ENCODE measurements around the gene CELSR1. TPM values are rescaled to one million over a fixed set of nuclear protein-coding genes. Genes with fewer than 3 reads are reported as not detected.

The CELSR1 gene
- total and polyA plus RNA-seq, 9 donors = 0.63 to 25.2 (median 2.9) TPM

GRCh38 chr22:46376908-46377524, 160.4 kb downstream of the CELSR1 start:
- WGBS, 3 donors = 92 to 93% (median 92%) methylated on average over 19 of the region's 19 CpGs
- H3K4me3 ChIP-seq = no peak overlapping the region
- no peaks in the 10 kb centered on the region for H3K27me3 ChIP-seq
- no peak for TF ChIP-seq POLR2A (IDR thresholded peaks at IDR 0.05)
- no peak for TF ChIP-seq CTCF (IDR thresholded peaks at IDR 0.05)
- TF ChIP-seq EP300 (IDR thresholded peaks at IDR 0.05) = no peak
- intact Hi-C loops (cut with DNase I) = no loop called here
- peak in 1 of 5 donors; percentile 6 for DNase-seq
- H3K27ac ChIP-seq = no peak overlapping the region
- no peaks in the 10 kb centered on the region for H3K4me1 ChIP-seq (ENCODE audit: insufficient read depth)
- H3K36me3 ChIP-seq = no peaks in the 10 kb centered on the region
- no peaks in the 10 kb centered on the region for H3K9me3 ChIP-seq

- no peaks in the 10 kb centered on the region for H3K9me3 ChIP-seq
- intact Hi-C loops (cut with DNase I) = no loop called here
- no peak overlapping the region for H3K4me3 ChIP-seq
- no peak for DNase-seq
- 92 to 95% (median 94%) methylated on average over 3 of the region's 3 CpGs for WGBS, 3 donors
- H3K27me3 ChIP-seq = no peaks in the 10 kb centered on the region
- H3K27ac ChIP-seq = no peak overlapping the region
- no peaks in the 10 kb centered on the region for H3K4me1 ChIP-seq (ENCODE audit: insufficient read depth)
- no peaks in the 10 kb centered on the region for H3K36me3 ChIP-seq
- TF ChIP-seq EP300 (IDR thresholded peaks at IDR 0.05) = no peak
- TF ChIP-seq CTCF (IDR thresholded peaks at IDR 0.05) = no peak
- no peak for TF ChIP-seq POLR2A (IDR thresholded peaks at IDR 0.05)
These were observed 161.3 kb downstream of the CELSR1 start for GRCh38 chr22:46376111-46376510.

DNA sequence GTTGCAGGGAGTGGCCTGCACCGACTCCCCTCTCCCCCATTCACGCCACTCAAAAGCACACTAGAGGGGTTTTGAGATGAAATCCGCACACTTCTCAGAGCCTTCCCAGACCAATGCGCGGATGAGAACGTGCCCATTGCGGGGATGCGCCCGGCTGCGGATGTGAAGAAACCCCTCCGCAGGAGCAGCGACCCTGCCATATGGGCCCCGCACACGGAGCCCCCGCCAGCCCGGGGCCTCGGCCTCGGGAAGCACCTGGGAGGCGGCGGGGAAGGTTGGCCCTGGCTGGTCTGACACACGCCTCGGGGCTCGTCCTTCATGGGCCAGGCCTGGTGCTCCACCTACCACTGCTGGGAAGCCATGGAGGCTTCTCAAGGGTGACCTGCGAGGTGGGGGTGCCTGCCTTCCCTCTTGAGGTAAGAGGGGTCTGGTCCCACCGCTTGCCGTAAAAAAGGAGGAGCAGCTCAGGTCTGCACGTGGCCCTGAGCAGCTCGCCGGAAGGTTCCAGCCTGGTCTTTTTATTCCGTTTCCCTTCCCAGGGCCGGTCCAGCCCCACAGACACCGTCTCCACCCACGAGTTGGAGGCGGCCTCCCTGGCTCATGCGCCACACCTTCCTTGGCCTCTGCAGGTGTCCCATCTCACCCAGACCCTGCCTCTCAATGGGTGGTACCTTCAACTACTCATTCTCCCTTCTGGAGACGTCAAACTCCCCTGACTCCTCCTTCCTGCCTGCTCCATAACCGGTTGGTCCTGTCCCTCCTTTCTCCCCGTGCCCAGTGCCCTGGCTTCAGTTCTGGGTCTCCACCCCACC, 162.6 kb downstream of the CELSR1 start:
- Histone ChIP-seq H3K27me3 (no peaks in the 10 kb centered on the region), H3K4me3 (no peak overlapping the region), H3K27ac (no peak overlapping the region), H3K36me3 (no peaks in the 10 kb centered on the region), H3K4me1 (ENCODE audit: insufficient read depth) (no peaks in the 10 kb centered on the region), H3K9me3 (no peaks in the 10 kb centered on the region)
- intact Hi-C loops (cut with DNase I) = no loop called here
- WGBS, 3 donors = 91 to 93% (median 92%) methylated on average over 38 of the region's 38 CpGs
- no peak for TF ChIP-seq POLR2A (IDR thresholded peaks at IDR 0.05)
- no peak for TF ChIP-seq CTCF (IDR thresholded peaks at IDR 0.05)
- TF ChIP-seq EP300 (IDR thresholded peaks at IDR 0.05) = no peak
- no peak for DNase-seq

- H3K4me1 ChIP-seq (ENCODE audit: insufficient read depth) = no peaks in the 10 kb centered on the region
- WGBS, 3 donors = 66 to 70% (median 68%) methylated on average over 31 of the region's 31 CpGs
- TF ChIP-seq EP300 (IDR thresholded peaks at IDR 0.05) = no peak
- TF ChIP-seq POLR2A (IDR thresholded peaks at IDR 0.05) = no peak
- TF ChIP-seq CTCF (IDR thresholded peaks at IDR 0.05) = no peak
- H3K4me3 ChIP-seq = no peak overlapping the region
- no peak overlapping the region for H3K27ac ChIP-seq
- peak in 1 of 5 donors; percentile 8 for DNase-seq
- no peaks in the 10 kb centered on the region for H3K9me3 ChIP-seq
- H3K27me3 ChIP-seq = no peaks in the 10 kb centered on the region
- intact Hi-C loops (cut with DNase I) = no loop called here
- H3K36me3 ChIP-seq = no peaks in the 10 kb centered on the region
These were observed 163.3 kb downstream of the CELSR1 start for GRCh38 chr22:46373921-46374662.

Data from ovary (tissue), 9 donors.